PC-3 (cell line): Measurements from ENCODE around the gene STXBP6. TPM values are rescaled to one million over a fixed set of nuclear protein-coding genes. Genes with fewer than 3 reads are reported as not detected.

Experiments
- ATAC-seq: fragments of 200-7000 bp; cut with Tn5 transposase; 2 replicates; pipeline ENCODE4 v1.9.1; 2020; ENCODE audit warnings: mild to moderate bottlenecking, moderate library complexity
- BruUV-seq: library from RNA; stranded (reverse); fragments of 400-500 nt; replicated peaks from 2 replicates; lab custom pipeline; 2021; lab: Mats Ljungman, UMichigan
- CTCF ChIA-PET: fragments of 300-600 bp; sonication (Branson Sonifier 250); formaldehyde crosslinking; loops from one replicate; lab custom pipeline; 2022; ENCODE audit warnings: antibody characterized with exemption; lab: Charles Lee
- POLR2A ChIA-PET: fragments of 300-600 bp; sonication (Branson Sonifier 250); formaldehyde crosslinking; loops from one replicate; lab custom pipeline; 2022; ENCODE audit warnings: antibody characterized with exemption; ENCODE audit not compliant: unreplicated experiment; lab: Charles Lee
- DNase-seq: peaks from one replicate; pipeline ENCODE4 v3.0.0-alpha.2; 2015
- H2AFZ ChIP-seq: fragments of 300-600 bp; sonication (generic); 2 replicates; pipeline ENCODE4 v1.6.0; 2016; ENCODE audit warnings: antibody characterized with exemption, low read length
- H3F3A ChIP-seq: fragments of 300-600 bp; sonication (generic); one replicate; pipeline ENCODE4 v1.6.0; 2017; ENCODE audit warnings: antibody characterized with exemption, low read length, control low read depth, mild to moderate bottlenecking; ENCODE audit not compliant: unreplicated experiment
- H3K27ac ChIP-seq: fragments of 300-600 bp; sonication (generic); 2 replicates; pipeline ENCODE4 v1.5.1; 2016; ENCODE audit warnings: mild to moderate bottlenecking, low read length
- H3K27me3 ChIP-seq: fragments of 300-600 bp; sonication (generic); 2 replicates; pipeline ENCODE4 v1.6.1; 2016; ENCODE audit warnings: low read length, mixed read lengths
- H3K36me3 ChIP-seq: fragments of 300-600 bp; sonication (generic); 2 replicates; pipeline ENCODE4 v1.6.1; 2016; ENCODE audit warnings: low read depth, mixed run types, low read length, mixed read lengths
- H3K4me1 ChIP-seq: fragments of 300-600 bp; sonication (generic); 2 replicates; pipeline ENCODE4 v1.5.1; 2016; ENCODE audit warnings: low read length; ENCODE audit not compliant: insufficient read depth
- H3K4me2 ChIP-seq: fragments of 300-600 bp; sonication (generic); 2 replicates; pipeline ENCODE4 v1.6.0; 2016; ENCODE audit warnings: low read length
- H3K4me3 ChIP-seq: fragments of 300-600 bp; sonication (generic); 2 replicates; pipeline ENCODE4 v1.5.1; 2016; ENCODE audit warnings: mild to moderate bottlenecking, low read length, mixed read lengths
- H3K79me2 ChIP-seq: fragments of 300-600 bp; sonication (generic); 2 replicates; pipeline ENCODE4 v1.6.1; 2017; ENCODE audit warnings: low read length, mixed read lengths
- H3K9ac ChIP-seq: fragments of 300-600 bp; sonication (generic); 2 replicates; pipeline ENCODE4 v1.6.0; 2016; ENCODE audit warnings: mild to moderate bottlenecking, low read length
- H3K9me2 ChIP-seq: fragments of 300-600 bp; sonication (generic); replicated peaks from 2 replicates; pipeline ENCODE4 v1.6.1; 2016; ENCODE audit warnings: mixed run types, low read length, mixed read lengths
- H3K9me3 ChIP-seq: fragments of 300-600 bp; sonication (generic); 2 replicates; pipeline ENCODE4 v1.6.1; 2016; ENCODE audit warnings: low read length, mixed read lengths
- H4K20me1 ChIP-seq: fragments of 300-600 bp; sonication (generic); 2 replicates; pipeline ENCODE4 v1.6.1; 2016; ENCODE audit warnings: low read length, mixed read lengths
- CTCF ChIP-seq: fragments of 300-600 bp; sonication (generic); conservative IDR thresholded peaks from 2 replicates; pipeline ENCODE4 v1.5.1; 2017; ENCODE audit warnings: antibody characterized with exemption, low read depth, mild to moderate bottlenecking, low read length
- EZH2 ChIP-seq: fragments of 300-600 bp; sonication (generic); IDR thresholded peaks from one replicate; pipeline ENCODE4 v1.6.1; 2017; ENCODE audit warnings: antibody characterized with exemption, mild to moderate bottlenecking, low read length; ENCODE audit not compliant: unreplicated experiment
- EZH2phosphoT487 ChIP-seq: fragments of 300-600 bp; sonication (generic); IDR thresholded peaks from 2 replicates; pipeline ENCODE4 v1.6.1; 2018; ENCODE audit warnings: mild to moderate bottlenecking, antibody characterized with exemption, low read length, borderline replicate concordance
- intact Hi-C: fragments of 100-400 bp; cut with micrococcal nuclease; formaldehyde crosslinking; loops from 2 replicates; pipeline ENCODE4 v1.9.0; 2023
- total RNA-seq: library from RNA; depleted of rRNA; stranded (reverse); fragments of >200 nt; gene quantifications from 2 replicates; pipeline ENCODE4 v1.2.3, GENCODE V29; 2014

STXBP6 gene
- total RNA-seq, 1 experiment from 2014 or later, result 0.40 TPM

GRCh38 chr14:24925771-24926374 is 124.1 kb downstream of the STXBP6 start:
- H3K4me1 ChIP-seq, result no peaks in the 10 kb centered on the region
- CTCF ChIA-PET, result no interaction called here
- DNase-seq (no peak), ATAC-seq (no peak)
- H3K9me2 ChIP-seq, result no peaks in the 10 kb centered on the region
- H3F3A ChIP-seq, result no peaks in the 10 kb centered on the region
- H3K4me2 ChIP-seq, result no peak overlapping the region
- no peaks in the 10 kb centered on the region for H4K20me1 ChIP-seq
- intact Hi-C loops, result no loop called here
- no peaks in the 10 kb centered on the region for H3K79me2 ChIP-seq
- POLR2A ChIA-PET, result no interaction called here
- H3K9ac ChIP-seq, result no peak overlapping the region
- peaks cover 5% of the 10 kb centered on the region; the same call in 1 of the 2 replicates for H3K9me3 ChIP-seq
- no peak overlapping the region for H3K4me3 ChIP-seq
- TF ChIP-seq EZH2phosphoT487, result no peak
- no peak for TF ChIP-seq CTCF
- no peak for TF ChIP-seq EZH2
- no peaks in the 10 kb centered on the region for H3K36me3 ChIP-seq
- no peak overlapping the region for H3K27ac ChIP-seq
- no peaks in the 10 kb centered on the region for H3K27me3 ChIP-seq
- no peak overlapping the region for H2AFZ ChIP-seq
- BruUV-seq, result no TSS peak

GRCh38 chr14:24924544-24924943 is 125.4 kb downstream of the STXBP6 start:
- H3K4me2 ChIP-seq, result no peak overlapping the region
- POLR2A ChIA-PET, result no interaction called here
- CTCF ChIA-PET, result no interaction called here
- H3K9me3 ChIP-seq, result no peaks in the 10 kb centered on the region; the same call in 1 of the 2 replicates
- H4K20me1 ChIP-seq, result no peaks in the 10 kb centered on the region
- no peak overlapping the region for H2AFZ ChIP-seq
- no peak overlapping the region for H3K9ac ChIP-seq
- no peaks in the 10 kb centered on the region for H3K79me2 ChIP-seq
- no peak overlapping the region for H3K27ac ChIP-seq
- no peaks in the 10 kb centered on the region for H3K27me3 ChIP-seq
- H3K4me1 ChIP-seq, result no peaks in the 10 kb centered on the region
- DNase-seq, result no peak
- H3K36me3 ChIP-seq, result no peaks in the 10 kb centered on the region
- TF ChIP-seq EZH2, result no peak
- no peak for TF ChIP-seq CTCF
- no peak for TF ChIP-seq EZH2phosphoT487
- no TSS peak for BruUV-seq
- no peaks in the 10 kb centered on the region for H3K9me2 ChIP-seq
- intact Hi-C loops, result no loop called here
- H3F3A ChIP-seq, result no peaks in the 10 kb centered on the region
- ATAC-seq, result no peak
- no peak overlapping the region for H3K4me3 ChIP-seq

- Histone ChIP-seq H3K4me2 (no peak overlapping the region), H3K9ac (no peak overlapping the region)
- TF ChIP-seq EZH2 (no peak), EZH2phosphoT487 (no peak), CTCF (no peak)
Observed at GRCh38 chr14:24921903-24922302, 128.0 kb downstream of the STXBP6 start.

More at GRCh38 chr14:24921903-24922302, 128.0 kb downstream of the STXBP6 start:
- no peaks in the 10 kb centered on the region; the same call in 1 of the 2 replicates for H3K9me3 ChIP-seq
- no peaks in the 10 kb centered on the region for H3K9me2 ChIP-seq
- no peak overlapping the region for H3K4me3 ChIP-seq
- DNase-seq (no peak), ATAC-seq (no peak)
- no peaks in the 10 kb centered on the region for H3K27me3 ChIP-seq
- H4K20me1 ChIP-seq, result no peaks in the 10 kb centered on the region
- no peak overlapping the region for H3K27ac ChIP-seq
- intact Hi-C loops, result no loop called here
- no peak overlapping the region for H2AFZ ChIP-seq
- no TSS peak for BruUV-seq
- no peaks in the 10 kb centered on the region for H3K4me1 ChIP-seq
- H3F3A ChIP-seq, result no peaks in the 10 kb centered on the region
- no peaks in the 10 kb centered on the region for H3K36me3 ChIP-seq
- no peaks in the 10 kb centered on the region for H3K79me2 ChIP-seq
- CTCF ChIA-PET, result no interaction called here
- POLR2A ChIA-PET, result no interaction called here
